SU-DHL-6 (cell line): ENCODE data around the gene ADK.

Source experiments
- H2AFZ ChIP-seq: fragments of 200-600 bp; sonication (generic); 2 replicates; pipeline ENCODE4 v1.6.1; 2014; ENCODE audit warnings: low read depth, mild to moderate bottlenecking, moderate library complexity, mixed read lengths, antibody characterized with exemption, low read length; ENCODE audit not compliant: severe bottlenecking
- H3F3A ChIP-seq: fragments of 200-600 bp; shearing (Covaris generic); 2 replicates; pipeline ENCODE4 v1.6.0; 2016; ENCODE audit warnings: antibody characterized with exemption, mild to moderate bottlenecking; ENCODE audit not compliant: insufficient read depth
- H3K27ac ChIP-seq: fragments of 200-600 bp; sonication (generic); 2 replicates; pipeline ENCODE4 v1.5.1; 2016; ENCODE audit warnings: low read depth, mild to moderate bottlenecking, low read length, moderate library complexity, mixed read lengths
- H3K27me3 ChIP-seq: fragments of 200-600 bp; sonication (generic), shearing (Covaris generic); 2 replicates; pipeline ENCODE4 v1.6.0; 2014; ENCODE audit warnings: mild to moderate bottlenecking, low read length
- H3K36me3 ChIP-seq: fragments of 200-600 bp; sonication (generic); 2 replicates; pipeline ENCODE4 v1.6.1; 2014; ENCODE audit warnings: mild to moderate bottlenecking, low read length, mixed read lengths
- H3K4me2 ChIP-seq: fragments of 300-600, 200-600 bp; shearing (Covaris generic), sonication (generic); 2 replicates; pipeline ENCODE4 v1.6.0; 2014; ENCODE audit warnings: low read length, low read depth, mild to moderate bottlenecking; ENCODE audit not compliant: poor library complexity, severe bottlenecking
- H3K4me3 ChIP-seq: fragments of 200-600 bp; sonication (generic); 2 replicates; pipeline ENCODE4 v1.5.1; 2014; ENCODE audit warnings: antibody characterized with exemption, low read length, mild to moderate bottlenecking, mixed read lengths; ENCODE audit not compliant: insufficient read depth, poor library complexity, severe bottlenecking
- H3K79me2 ChIP-seq: fragments of 200-600 bp; sonication (generic); 2 replicates; pipeline ENCODE4 v1.6.1; 2014; ENCODE audit warnings: mild to moderate bottlenecking, low read length, moderate library complexity; ENCODE audit not compliant: insufficient read depth
- H3K9ac ChIP-seq: fragments of 200-600 bp; sonication (generic); 2 replicates; pipeline ENCODE4 v1.7.0; 2014; ENCODE audit warnings: mild to moderate bottlenecking, low read length
- H3K9me2 ChIP-seq: fragments of 200-600 bp; sonication (generic); replicated peaks from 2 replicates; pipeline ENCODE4 v1.6.1; 2014; ENCODE audit warnings: low read length; ENCODE audit not compliant: insufficient read depth
- H3K9me3 ChIP-seq: fragments of 200-600 bp; sonication (generic); 2 replicates; pipeline ENCODE4 v1.6.1; 2014; ENCODE audit warnings: low read length, mixed read lengths; ENCODE audit not compliant: insufficient read depth
- H4K20me1 ChIP-seq: fragments of 200-600 bp; sonication (generic); 2 replicates; pipeline ENCODE4 v1.6.1; 2014; ENCODE audit warnings: low read depth, mild to moderate bottlenecking, antibody characterized with exemption, low read length, moderate library complexity, mixed read lengths
- EZH2phosphoT487 ChIP-seq: fragments of 200-600 bp; sonication (generic), shearing (Covaris generic); conservative IDR thresholded peaks from 2 replicates; pipeline ENCODE4 v1.6.1; 2018; ENCODE audit warnings: mild to moderate bottlenecking, antibody characterized with exemption, low read length, moderate library complexity, mixed read lengths
- TF ChIP-seq, protein P1 (sequence below): fragments of 200-600 bp; sonication (generic); IDR thresholded peaks from one replicate; pipeline ENCODE4 v1.5.1; 2017; ENCODE audit warnings: antibody characterized with exemption, mild to moderate bottlenecking, low read length, moderate library complexity; ENCODE audit not compliant: insufficient read depth, poor library complexity, severe bottlenecking

ADK gene

GRCh38 chr10:74755273-74755672 lies 604.3 kb downstream of the ADK start:
- no peaks in the 10 kb centered on the region for H3K9me2 ChIP-seq
- H3K36me3 ChIP-seq = no peaks in the 10 kb centered on the region
- H3K79me2 ChIP-seq = no peaks in the 10 kb centered on the region
- no peak overlapping the region for H2AFZ ChIP-seq
- no peak for TF ChIP-seq EZH2phosphoT487
- TF ChIP-seq, protein P1, sequence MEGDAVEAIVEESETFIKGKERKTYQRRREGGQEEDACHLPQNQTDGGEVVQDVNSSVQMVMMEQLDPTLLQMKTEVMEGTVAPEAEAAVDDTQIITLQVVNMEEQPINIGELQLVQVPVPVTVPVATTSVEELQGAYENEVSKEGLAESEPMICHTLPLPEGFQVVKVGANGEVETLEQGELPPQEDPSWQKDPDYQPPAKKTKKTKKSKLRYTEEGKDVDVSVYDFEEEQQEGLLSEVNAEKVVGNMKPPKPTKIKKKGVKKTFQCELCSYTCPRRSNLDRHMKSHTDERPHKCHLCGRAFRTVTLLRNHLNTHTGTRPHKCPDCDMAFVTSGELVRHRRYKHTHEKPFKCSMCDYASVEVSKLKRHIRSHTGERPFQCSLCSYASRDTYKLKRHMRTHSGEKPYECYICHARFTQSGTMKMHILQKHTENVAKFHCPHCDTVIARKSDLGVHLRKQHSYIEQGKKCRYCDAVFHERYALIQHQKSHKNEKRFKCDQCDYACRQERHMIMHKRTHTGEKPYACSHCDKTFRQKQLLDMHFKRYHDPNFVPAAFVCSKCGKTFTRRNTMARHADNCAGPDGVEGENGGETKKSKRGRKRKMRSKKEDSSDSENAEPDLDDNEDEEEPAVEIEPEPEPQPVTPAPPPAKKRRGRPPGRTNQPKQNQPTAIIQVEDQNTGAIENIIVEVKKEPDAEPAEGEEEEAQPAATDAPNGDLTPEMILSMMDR = no peak
- H4K20me1 ChIP-seq = no peaks in the 10 kb centered on the region
- no peak overlapping the region for H3K9ac ChIP-seq
- H3F3A ChIP-seq = no peaks in the 10 kb centered on the region
- H3K27me3 ChIP-seq = no peaks in the 10 kb centered on the region
- H3K27ac ChIP-seq = no peak overlapping the region
- H3K4me3 ChIP-seq = no peak overlapping the region
- H3K9me3 ChIP-seq = no peaks in the 10 kb centered on the region
- no peak overlapping the region for H3K4me2 ChIP-seq
